ENCODE data around the gene HSD17B8.

HSD17B8 gene

DNA sequence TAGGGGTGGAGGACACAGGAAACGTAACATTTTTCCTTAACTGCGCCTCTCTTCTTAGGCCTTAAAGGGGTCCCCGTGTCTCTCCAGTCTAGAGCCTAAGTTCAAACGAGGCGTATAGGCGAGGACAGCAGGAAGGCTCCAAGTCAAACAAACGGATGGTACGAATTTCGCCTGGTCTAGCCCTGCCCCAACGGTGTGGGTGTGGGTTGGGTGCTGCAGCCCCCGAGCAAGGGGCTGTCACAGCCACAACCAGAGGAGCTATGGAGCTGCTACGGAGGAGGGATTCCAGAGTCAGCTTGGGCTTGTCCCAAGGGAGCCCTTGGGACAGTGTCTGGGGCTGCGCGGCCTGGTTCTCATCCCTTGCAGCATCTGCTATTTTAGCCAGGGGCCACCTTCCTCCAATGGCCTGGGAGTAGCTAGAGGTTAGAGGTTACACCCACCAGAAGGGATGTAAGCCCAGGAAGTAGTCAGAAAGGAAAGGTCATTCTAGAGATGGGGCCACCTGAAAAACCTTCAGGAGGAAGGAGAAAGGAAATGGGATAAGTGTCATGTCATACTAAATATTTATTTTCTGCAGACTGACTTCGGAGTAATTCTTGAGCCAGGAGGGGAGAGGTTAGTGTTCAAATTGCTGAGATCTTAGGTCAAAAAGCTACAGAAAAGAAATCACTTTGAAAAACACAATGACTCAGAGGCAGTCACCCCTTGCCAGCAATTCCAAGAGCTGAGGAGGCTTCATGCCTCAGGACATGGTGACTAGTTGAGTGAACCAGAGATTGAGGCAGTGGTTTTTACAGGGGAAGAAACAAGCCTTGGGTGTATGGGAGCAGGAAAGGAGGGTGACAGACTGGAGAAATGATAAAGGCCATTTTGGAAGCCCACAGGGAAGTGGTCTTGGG lies 45.5 kb downstream of the HSD17B8 start:
- peak; percentile 81 for DNase-seq
- TF ChIP-seq, protein P1, sequence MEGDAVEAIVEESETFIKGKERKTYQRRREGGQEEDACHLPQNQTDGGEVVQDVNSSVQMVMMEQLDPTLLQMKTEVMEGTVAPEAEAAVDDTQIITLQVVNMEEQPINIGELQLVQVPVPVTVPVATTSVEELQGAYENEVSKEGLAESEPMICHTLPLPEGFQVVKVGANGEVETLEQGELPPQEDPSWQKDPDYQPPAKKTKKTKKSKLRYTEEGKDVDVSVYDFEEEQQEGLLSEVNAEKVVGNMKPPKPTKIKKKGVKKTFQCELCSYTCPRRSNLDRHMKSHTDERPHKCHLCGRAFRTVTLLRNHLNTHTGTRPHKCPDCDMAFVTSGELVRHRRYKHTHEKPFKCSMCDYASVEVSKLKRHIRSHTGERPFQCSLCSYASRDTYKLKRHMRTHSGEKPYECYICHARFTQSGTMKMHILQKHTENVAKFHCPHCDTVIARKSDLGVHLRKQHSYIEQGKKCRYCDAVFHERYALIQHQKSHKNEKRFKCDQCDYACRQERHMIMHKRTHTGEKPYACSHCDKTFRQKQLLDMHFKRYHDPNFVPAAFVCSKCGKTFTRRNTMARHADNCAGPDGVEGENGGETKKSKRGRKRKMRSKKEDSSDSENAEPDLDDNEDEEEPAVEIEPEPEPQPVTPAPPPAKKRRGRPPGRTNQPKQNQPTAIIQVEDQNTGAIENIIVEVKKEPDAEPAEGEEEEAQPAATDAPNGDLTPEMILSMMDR (IDR thresholded peaks at IDR 0.05; ENCODE audit: low read depth, low read length, missing control alignments) = no peak
- in situ Hi-C loops (cut with HindIII; ENCODE audit: low pct_ligation_motif_present, low sequenced_read_pairs) = no loop called here
- peak overlapping the region; percentile 87 for H3K27ac ChIP-seq
- no peaks in the 10 kb centered on the region for H3K27me3 ChIP-seq (replicated peaks)
- no peaks in the 10 kb centered on the region for H3K36me3 ChIP-seq (replicated peaks)
- H3K4me3 ChIP-seq (ENCODE audit: low read depth, low read length) = peak overlapping the region; percentile 68

DNA sequence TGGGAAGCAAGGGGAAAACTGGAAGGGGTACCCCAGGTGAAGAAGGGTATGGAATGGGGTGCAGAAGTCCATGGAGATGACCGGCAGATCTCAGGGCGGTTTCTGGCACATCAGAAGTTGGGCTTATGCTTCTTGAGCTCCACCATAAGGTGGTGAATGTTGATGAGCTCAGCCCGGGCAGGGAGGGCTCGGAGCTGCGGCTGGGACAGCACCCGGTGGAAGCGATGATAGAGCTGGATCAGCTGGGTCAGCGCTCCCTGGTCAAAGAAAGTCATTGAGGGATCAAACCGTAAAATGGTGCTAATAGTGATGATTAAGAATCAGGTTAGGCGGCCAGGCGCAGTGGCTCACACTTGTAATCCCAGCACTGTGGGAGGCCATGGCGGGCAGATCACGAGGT lies 46.3 kb downstream of the HSD17B8 start:
- H3K4me3 ChIP-seq (ENCODE audit: low read depth, low read length) = no peak overlapping the region
- DNase-seq = no peak
- in situ Hi-C loops (cut with HindIII; ENCODE audit: low pct_ligation_motif_present, low sequenced_read_pairs) = no loop called here
- H3K27ac ChIP-seq = peak overlapping the region; percentile 87
- no peaks in the 10 kb centered on the region for H3K36me3 ChIP-seq (replicated peaks)
- no peaks in the 10 kb centered on the region for H3K27me3 ChIP-seq (replicated peaks)
- TF ChIP-seq, protein P1 (IDR thresholded peaks at IDR 0.05; ENCODE audit: low read depth, low read length, missing control alignments) = no peak

DNA sequence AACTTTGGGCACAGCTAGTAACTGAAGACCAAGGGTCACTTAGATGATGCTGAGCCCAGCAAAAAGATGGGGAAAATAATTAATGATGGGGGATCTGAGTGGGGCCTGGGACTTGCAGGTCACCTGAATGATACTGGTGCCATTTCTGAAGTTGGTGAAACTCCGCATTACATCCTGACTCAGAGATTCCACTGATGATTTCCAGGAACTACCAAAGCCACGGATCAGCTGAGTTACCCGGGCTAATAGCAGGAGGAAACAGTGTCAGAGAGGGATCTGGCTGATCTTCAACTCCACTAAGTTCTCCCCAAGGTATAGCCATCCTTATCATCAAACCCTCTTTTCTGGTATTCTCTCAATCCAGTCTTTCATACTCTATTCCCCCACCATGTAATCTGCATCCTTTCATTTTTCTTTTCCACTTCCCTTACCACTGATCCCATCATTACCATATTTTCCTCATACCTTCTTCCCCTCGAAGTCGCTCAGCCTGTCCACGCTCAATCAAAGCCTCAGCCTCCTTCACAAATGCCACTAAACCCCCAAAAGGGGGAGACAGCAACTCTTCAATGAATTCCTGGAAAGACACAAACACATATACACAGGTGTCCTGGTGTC lies 47.0 kb downstream of the HSD17B8 start:
- H3K27me3 ChIP-seq (replicated peaks) = no peaks in the 10 kb centered on the region
- no peak overlapping the region for H3K4me3 ChIP-seq (ENCODE audit: low read depth, low read length)
- H3K27ac ChIP-seq = no peak overlapping the region
- H3K36me3 ChIP-seq (replicated peaks) = no peaks in the 10 kb centered on the region
- in situ Hi-C loops (cut with HindIII; ENCODE audit: low pct_ligation_motif_present, low sequenced_read_pairs) = no loop called here
- DNase-seq = no peak
- TF ChIP-seq, protein P1 (IDR thresholded peaks at IDR 0.05; ENCODE audit: low read depth, low read length, missing control alignments) = no peak

DNA sequence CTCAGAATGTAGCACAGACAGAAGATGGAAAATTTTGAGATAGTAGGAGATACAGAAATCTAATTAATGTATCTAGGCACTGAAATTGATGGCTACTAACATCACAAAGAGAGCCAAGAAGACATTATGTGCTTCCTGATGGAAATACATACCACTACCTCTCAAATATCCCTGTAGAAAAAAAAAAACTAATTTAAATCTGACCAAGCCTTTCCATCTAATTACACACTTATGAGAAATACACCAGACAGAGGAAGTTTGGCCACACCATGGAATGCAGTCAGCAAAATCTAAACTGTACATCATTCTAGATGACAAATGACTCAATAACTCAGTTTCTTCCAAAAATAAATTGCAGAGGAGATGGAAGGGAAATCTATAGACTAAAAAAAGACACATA lies 48.3 kb downstream of the HSD17B8 start:
- Histone ChIP-seq H3K27me3 (replicated peaks) (no peaks in the 10 kb centered on the region), H3K4me3 (ENCODE audit: low read depth, low read length) (no peak overlapping the region), H3K36me3 (replicated peaks) (peaks cover 3% of the 10 kb centered on the region), H3K27ac (no peak overlapping the region)
- in situ Hi-C loops (cut with HindIII; ENCODE audit: low pct_ligation_motif_present, low sequenced_read_pairs) = no loop called here
- TF ChIP-seq, protein P1 (IDR thresholded peaks at IDR 0.05; ENCODE audit: low read depth, low read length, missing control alignments) = no peak
- DNase-seq = no peak

DNA sequence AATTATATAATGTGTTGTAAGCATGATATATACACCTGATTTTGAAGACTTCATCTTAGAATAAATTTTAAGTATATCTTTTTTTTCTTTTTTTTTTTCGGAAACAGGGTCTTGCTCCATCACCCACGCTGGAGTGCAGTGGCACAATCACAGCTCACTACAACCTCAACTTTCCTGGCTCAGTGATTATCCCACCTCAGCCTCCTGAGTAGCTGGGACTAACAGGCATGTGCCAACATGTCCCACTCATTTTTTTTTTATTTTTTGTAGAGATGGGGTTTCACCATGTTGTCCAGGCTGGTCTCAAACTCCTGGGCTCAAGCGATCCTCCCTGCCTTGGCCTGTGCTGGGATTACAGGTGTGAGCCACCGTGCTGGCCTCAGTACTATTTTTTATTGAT lies 50.1 kb downstream of the HSD17B8 start:
- Histone ChIP-seq H3K36me3 (replicated peaks) (peaks cover 3% of the 10 kb centered on the region), H3K4me3 (ENCODE audit: low read depth, low read length) (no peak overlapping the region), H3K27me3 (replicated peaks) (no peaks in the 10 kb centered on the region), H3K27ac (no peak overlapping the region)
- TF ChIP-seq, protein P1 (IDR thresholded peaks at IDR 0.05; ENCODE audit: low read depth, low read length, missing control alignments) = no peak
- in situ Hi-C loops (cut with HindIII; ENCODE audit: low pct_ligation_motif_present, low sequenced_read_pairs) = no loop called here
- no peak for DNase-seq

Measured in brain microvascular endothelial cell (primary cell).